ENCODE data around the gene OLFM3. TPM values are rescaled to one million over a fixed set of nuclear protein-coding genes. Genes with fewer than 3 reads are reported as not detected.

The OLFM3 gene
- total and polyA plus RNA-seq, 10 of the 15 experiments (the other 5 are each of a cell fraction or from before 2014, with no cell fraction given), result 0.09 to 0.33 TPM; not detected in 8

DNA sequence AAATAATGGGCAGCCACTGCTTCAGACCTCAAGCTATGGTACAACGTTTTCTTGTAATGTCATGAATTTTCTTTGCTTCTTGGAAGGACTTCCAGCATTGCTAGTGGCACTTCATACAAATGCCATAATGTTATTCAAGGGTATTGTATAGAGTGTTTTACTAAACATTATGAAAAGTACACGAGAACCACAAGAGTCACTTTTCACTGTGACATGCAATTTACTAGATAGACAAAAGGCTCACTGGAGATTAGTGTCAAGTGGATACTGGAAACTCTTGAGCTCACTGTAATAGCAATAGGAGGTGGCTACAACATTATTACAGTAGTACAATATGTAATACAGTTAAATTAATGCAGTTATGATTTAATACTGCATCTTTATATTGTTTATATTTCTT lies 5.3 kb upstream of the OLFM3 start:
- FAIRE-seq (no peak), ATAC-seq (no peak), DNase-seq (ENCODE audit: low read depth, low spot score) (no peak)
- H3K27me3 ChIP-seq (replicated peaks in 1 of 2; ENCODE audit: control insufficient read depth in 2 of 2, insufficient read depth in 2 of 2, low read length in 1 of 2), result no peaks in the 10 kb centered on the region
- BruUV-seq (replicated peaks), result no TSS peak
- H3K27ac ChIP-seq (ENCODE audit: control insufficient read depth, insufficient read depth), result no peak overlapping the region
- no peak overlapping the region for H3K4me3 ChIP-seq
- ChIA-PET RAD21 (ENCODE audit: unreplicated experiment) (no interaction called here), POLR2A (no interaction called here), CTCF (no interaction called here), SMC1A (ENCODE audit: uncharacterized antibody, unreplicated experiment) (no interaction called here)
- H3K9ac ChIP-seq (ENCODE audit: control insufficient read depth, insufficient read depth, low read length), result no peak overlapping the region
- in situ Hi-C loops (cut with MboI) (no loop called here), intact Hi-C loops (cut with micrococcal nuclease; ENCODE audit: unreplicated experiment) (no loop called here)
- H3K4me1 ChIP-seq (ENCODE audit: control insufficient read depth, insufficient read depth, low read length), result no peaks in the 10 kb centered on the region
- H3K79me2 ChIP-seq (ENCODE audit: control insufficient read depth, insufficient read depth, low read length), result no peaks in the 10 kb centered on the region
- H3K4me2 ChIP-seq (ENCODE audit: control insufficient read depth, insufficient read depth), result no peak overlapping the region
- no peaks in the 10 kb centered on the region for H4K20me1 ChIP-seq (ENCODE audit: control insufficient read depth, insufficient read depth)
- H3K9me3 ChIP-seq (replicated peaks; ENCODE audit: control insufficient read depth, insufficient read depth, low read length), result no peaks in the 10 kb centered on the region
- H3K36me3 ChIP-seq (ENCODE audit: control insufficient read depth in 2 of 2, insufficient read depth in 2 of 2, low read length in 1 of 2), result no peaks in the 10 kb centered on the region
- 0% methylated on average over 2 of the region's 2 CpGs for WGBS (ENCODE audit: insufficient coverage, insufficient replicate concordance, low lambda C conversion rate, missing lambda C conversion rate)
- TF ChIP-seq, protein P1, sequence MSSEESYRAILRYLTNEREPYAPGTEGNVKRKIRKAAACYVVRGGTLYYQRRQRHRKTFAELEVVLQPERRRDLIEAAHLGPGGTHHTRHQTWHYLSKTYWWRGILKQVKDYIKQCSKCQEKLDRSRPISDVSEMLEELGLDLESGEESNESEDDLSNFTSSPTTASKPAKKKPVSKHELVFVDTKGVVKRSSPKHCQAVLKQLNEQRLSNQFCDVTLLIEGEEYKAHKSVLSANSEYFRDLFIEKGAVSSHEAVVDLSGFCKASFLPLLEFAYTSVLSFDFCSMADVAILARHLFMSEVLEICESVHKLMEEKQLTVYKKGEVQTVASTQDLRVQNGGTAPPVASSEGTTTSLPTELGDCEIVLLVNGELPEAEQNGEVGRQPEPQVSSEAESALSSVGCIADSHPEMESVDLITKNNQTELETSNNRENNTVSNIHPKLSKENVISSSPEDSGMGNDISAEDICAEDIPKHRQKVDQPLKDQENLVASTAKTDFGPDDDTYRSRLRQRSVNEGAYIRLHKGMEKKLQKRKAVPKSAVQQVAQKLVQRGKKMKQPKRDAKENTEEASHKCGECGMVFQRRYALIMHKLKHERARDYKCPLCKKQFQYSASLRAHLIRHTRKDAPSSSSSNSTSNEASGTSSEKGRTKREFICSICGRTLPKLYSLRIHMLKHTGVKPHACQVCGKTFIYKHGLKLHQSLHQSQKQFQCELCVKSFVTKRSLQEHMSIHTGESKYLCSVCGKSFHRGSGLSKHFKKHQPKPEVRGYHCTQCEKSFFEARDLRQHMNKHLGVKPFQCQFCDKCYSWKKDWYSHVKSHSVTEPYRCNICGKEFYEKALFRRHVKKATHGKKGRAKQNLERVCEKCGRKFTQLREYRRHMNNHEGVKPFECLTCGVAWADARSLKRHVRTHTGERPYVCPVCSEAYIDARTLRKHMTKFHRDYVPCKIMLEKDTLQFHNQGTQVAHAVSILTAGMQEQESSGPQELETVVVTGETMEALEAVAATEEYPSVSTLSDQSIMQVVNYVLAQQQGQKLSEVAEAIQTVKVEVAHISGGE (CRISPR knock-in tag; IDR thresholded peaks at IDR 0.05), result no peak
- TF ChIP-seq, protein P2, sequence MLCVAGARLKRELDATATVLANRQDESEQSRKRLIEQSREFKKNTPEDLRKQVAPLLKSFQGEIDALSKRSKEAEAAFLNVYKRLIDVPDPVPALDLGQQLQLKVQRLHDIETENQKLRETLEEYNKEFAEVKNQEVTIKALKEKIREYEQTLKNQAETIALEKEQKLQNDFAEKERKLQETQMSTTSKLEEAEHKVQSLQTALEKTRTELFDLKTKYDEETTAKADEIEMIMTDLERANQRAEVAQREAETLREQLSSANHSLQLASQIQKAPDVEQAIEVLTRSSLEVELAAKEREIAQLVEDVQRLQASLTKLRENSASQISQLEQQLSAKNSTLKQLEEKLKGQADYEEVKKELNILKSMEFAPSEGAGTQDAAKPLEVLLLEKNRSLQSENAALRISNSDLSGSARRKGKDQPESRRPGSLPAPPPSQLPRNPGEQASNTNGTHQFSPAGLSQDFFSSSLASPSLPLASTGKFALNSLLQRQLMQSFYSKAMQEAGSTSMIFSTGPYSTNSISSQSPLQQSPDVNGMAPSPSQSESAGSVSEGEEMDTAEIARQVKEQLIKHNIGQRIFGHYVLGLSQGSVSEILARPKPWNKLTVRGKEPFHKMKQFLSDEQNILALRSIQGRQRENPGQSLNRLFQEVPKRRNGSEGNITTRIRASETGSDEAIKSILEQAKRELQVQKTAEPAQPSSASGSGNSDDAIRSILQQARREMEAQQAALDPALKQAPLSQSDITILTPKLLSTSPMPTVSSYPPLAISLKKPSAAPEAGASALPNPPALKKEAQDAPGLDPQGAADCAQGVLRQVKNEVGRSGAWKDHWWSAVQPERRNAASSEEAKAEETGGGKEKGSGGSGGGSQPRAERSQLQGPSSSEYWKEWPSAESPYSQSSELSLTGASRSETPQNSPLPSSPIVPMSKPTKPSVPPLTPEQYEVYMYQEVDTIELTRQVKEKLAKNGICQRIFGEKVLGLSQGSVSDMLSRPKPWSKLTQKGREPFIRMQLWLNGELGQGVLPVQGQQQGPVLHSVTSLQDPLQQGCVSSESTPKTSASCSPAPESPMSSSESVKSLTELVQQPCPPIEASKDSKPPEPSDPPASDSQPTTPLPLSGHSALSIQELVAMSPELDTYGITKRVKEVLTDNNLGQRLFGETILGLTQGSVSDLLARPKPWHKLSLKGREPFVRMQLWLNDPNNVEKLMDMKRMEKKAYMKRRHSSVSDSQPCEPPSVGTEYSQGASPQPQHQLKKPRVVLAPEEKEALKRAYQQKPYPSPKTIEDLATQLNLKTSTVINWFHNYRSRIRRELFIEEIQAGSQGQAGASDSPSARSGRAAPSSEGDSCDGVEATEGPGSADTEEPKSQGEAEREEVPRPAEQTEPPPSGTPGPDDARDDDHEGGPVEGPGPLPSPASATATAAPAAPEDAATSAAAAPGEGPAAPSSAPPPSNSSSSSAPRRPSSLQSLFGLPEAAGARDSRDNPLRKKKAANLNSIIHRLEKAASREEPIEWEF (IDR thresholded peaks at IDR 0.05; ENCODE audit: insufficient replicate concordance, low read depth, low read length), result no peak
- TF ChIP-seq SUZ12 (IDR thresholded peaks at IDR 0.05; ENCODE audit: unreplicated experiment) (no peak), NR2C1 (IDR thresholded peaks at IDR 0.05) (no peak)
- H2AFZ ChIP-seq (ENCODE audit: control insufficient read depth, low read depth, low read length), result no peak overlapping the region

All from GM12878 (cell line).